Measurements from ENCODE around the gene FGF8.

GRCh38 chr10:101816913-101817336 lies 41.0 kb upstream of the FGF8 start:
- TF ChIP-seq CTCF (IDR thresholded peaks at IDR 0.05), result no peak
- TF ChIP-seq EP300 (IDR thresholded peaks at IDR 0.05), result no peak
- TF ChIP-seq POLR2A (IDR thresholded peaks at IDR 0.05), result no peak

All from tibial nerve (tissue), 4 donors.